Measurements from ENCODE around the gene OVOL3.

- TF ChIP-seq CTCF (conservative IDR thresholded peaks at IDR 0.05) (no peak), EZH2 (IDR thresholded peaks at IDR 0.05; ENCODE audit: low read depth) (no peak)
Observed at GRCh38 chr19:36100476-36100875, 10.5 kb upstream of the OVOL3 start.
